Midbrain (tissue), 1 donor: ENCODE data around the gene RASAL2.

Experiments
- DNase-seq: peaks from one replicate; lab custom pipeline; 2025; lab: John Stamatoyannopoulos, UW

Gene RASAL2

GRCh38 chr1:178513278-178513983 lies 419.5 kb downstream of the RASAL2 start:
- no peak for DNase-seq

DNA sequence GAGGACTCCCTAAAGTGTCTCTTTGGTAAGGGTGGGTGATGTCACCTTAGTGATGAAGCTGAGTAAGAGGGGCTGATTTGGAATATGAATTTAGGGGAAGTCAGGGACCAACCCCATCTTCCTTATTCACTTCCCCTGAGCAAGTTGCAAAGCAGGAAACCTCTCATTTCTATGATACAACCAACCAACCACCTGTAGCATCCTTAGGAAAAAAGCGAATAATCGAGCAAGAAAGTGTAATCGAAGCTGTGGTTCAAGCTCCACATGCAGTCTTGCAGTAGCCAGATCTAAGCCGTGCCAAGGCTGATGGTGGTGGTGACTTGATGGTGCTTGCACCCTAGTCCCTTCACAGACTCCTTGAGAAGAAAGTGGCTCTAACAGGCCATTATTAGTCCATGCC lies 422.2 kb downstream of the RASAL2 start:
- DNase-seq, result no peak

DNA sequence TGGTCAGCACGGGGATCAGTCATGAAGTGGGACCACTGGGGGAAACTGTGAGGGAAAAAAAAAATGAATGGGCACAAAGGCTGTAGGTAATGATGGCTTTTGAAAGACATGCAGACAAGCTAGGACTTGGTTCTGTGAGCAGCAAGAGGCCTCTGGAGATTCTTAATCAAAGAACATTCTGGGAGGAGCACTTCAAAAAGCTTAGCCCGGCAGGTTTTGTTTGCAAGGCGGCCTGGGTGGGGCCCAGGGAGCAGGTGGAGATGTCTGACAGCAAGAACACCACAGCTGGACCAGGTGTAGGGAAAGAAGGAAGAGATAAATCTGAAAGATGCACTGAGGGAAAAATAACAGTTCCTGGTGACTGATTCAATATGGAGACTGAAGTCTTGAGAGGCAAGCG lies 425.0 kb downstream of the RASAL2 start:
- no peak for DNase-seq

- no peak for DNase-seq
Measured at GRCh38 chr1:178520803-178521202, 426.9 kb downstream of the RASAL2 start.

DNA sequence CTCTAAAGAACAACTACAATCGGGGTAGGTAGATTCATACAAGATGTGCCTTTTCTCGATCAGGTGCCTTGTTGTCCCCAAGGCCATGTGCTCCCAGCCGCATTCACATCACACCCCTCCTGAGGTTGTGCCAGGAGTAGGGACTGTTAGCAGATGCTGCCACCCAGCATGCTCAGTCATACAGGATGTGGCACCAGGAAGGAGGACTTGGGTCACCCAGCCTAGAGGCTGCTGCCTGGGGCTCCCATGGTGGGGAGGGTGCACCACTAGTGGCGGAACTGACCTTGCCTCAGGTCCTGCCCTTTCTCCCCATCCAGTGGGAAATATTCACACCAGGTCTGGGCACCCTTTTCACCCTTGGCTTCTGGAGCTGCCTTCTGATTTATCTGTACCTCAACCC lies 427.3 kb downstream of the RASAL2 start:
- no peak for DNase-seq

- no peak for DNase-seq
Measured at GRCh38 chr1:178527117-178527516, 433.2 kb downstream of the RASAL2 start.

DNA sequence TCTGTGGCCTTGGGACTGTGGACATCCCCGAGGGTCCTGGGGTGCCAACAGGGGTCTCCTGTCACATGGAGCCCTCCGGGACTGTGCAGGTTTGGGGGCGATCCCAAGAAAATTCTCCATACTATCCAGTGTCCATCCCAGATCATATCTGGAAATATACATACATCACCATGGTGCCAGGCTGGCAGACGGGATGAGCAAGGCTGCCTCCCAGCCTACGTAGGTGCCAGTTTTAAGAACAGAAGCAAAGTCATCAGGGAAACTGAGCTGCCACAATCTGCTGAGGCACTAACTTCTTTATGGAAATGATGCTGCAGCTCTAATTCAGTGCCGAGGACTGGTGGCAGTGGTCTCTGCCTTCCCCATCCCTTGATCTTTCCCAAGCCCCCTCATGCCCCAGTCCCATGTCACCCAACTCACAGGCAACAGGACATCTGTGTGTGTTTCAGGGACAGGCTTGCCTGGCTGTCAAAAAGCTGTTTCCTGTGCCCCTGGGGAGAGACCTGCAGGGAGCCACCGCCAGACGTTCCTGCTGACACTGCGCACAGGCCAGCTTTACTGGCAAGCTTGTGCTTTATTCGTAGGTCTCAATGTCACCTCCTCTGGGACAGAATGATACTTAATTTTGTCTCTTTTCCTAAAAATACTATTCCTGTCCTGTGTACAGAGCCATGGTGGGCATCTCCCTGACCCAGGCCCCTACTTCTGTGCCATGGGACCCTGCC lies 434.5 kb downstream of the RASAL2 start:
- no peak for DNase-seq

- DNase-seq, result no peak
Measured at GRCh38 chr1:178528953-178529335, 435.0 kb downstream of the RASAL2 start.

DNA sequence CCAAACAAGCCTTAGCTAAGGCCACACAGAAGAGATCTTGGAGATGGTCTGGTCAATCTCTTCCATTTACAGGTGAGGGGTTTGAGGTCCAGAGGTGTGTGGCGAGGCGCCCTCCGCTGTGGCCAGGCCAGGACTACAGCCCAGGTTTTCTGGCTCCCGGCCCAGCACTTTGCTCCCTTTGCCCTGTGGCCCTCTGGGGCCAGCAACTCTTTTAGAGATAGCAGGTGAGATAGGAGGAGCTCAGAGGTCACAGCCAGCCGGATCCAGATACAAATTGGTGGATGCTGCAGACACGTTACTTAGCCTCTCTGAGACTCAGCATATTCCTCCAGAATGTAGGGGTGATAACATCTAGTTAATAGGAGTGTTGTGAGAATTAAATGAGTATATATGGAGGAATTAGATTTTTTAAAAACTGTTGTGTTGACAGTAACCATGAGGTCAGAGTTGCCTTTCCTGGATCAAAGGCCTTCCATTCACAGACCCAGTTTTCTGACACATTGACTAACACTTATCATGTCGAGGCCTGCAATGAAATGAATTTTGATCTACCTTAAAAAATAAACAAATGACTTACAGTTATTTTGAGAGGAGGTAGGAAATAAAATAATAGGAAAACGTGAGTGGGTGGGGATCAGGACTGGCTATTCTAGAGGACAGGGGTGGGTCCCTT lies 435.6 kb downstream of the RASAL2 start:
- DNase-seq, result no peak

DNA sequence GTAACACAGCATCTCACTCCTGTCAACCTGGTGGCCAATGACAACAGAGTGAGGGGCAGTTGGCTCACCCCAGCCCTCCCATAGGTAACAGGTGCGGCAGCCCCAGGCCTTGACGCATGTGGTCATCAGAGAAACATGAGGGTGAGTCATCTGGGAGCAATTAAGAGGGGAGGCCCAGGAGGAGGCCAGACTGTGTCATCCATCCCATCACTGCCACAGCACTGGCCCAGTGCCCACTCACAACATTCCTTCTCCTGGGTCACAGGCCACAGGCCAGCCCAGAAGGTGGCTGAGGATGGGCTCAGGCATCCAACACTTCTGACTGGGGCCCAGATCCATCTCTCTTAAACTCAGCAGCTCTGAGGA lies 436.1 kb downstream of the RASAL2 start:
- DNase-seq, result no peak

GRCh38 chr1:178530502-178530901 lies 436.6 kb downstream of the RASAL2 start:
- DNase-seq, result no peak

DNA sequence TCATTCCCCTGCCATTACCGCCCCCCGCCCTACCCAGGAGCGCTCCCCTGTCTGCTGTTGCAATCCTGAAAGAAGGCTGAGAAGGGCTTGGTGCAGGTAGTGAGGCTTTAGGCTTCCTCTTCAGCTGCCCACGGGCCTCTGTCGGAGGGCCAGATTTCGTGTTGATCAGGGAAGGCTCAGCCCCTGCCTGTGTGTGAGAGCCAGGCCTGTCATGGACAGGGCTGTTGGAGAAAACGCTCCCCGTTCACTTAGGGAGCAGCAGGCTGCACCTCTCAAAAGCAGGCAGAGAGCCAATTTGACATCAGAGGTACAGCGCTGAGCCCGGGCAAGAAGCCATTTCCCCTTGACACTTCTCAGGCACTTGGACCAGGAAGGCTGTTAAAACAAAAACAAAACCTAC lies 438.0 kb downstream of the RASAL2 start:
- no peak for DNase-seq

GRCh38 chr1:178532392-178532791 lies 438.5 kb downstream of the RASAL2 start:
- DNase-seq, result peak; percentile 83

GRCh38 chr1:178533121-178533946 lies 439.4 kb downstream of the RASAL2 start:
- DNase-seq, result no peak
